ENCODE data around the gene SPON2. TPM values are rescaled to one million over a fixed set of nuclear protein-coding genes. Genes with fewer than 3 reads are reported as not detected.

SPON2 gene
- total RNA-seq, 2 experiments from 2014 or later, result 18.5 to 18.8 TPM

GRCh38 chr4:1212546-1213335 lies 40.4 kb upstream of the SPON2 start:
- ATAC-seq (ENCODE audit: low read depth) (no peak), DNase-seq (no peak)
- POLR2A ChIA-PET, result interaction anchor here (0.7 to 1.5 kb wide), 2 partner anchors 9 to 36 kb away, joined by 3 read pairs; no protein-coding TSS in a partner anchor
- Mint-ChIP-seq H3K36me3 (peaks cover 9% of the 10 kb centered on the region), H3K4me1 (peaks cover 14% of the 10 kb centered on the region), H3K9me3 (no peaks in the 10 kb centered on the region), H3K27me3 (no peaks in the 10 kb centered on the region), H3K4me3 (no peak overlapping the region), H3K27ac (no peak overlapping the region)

- Mint-ChIP-seq H3K36me3 (peaks cover 6% of the 10 kb centered on the region), H3K27me3 (no peaks in the 10 kb centered on the region), H3K9me3 (no peaks in the 10 kb centered on the region), H3K4me1 (peaks cover 9% of the 10 kb centered on the region), H3K27ac (no peak overlapping the region), H3K4me3 (no peak overlapping the region)
- POLR2A ChIA-PET, result interaction anchor here (0.9 kb wide), 1 partner anchor 37 kb away, joined by 4 read pairs; no protein-coding TSS in a partner anchor
- DNase-seq (no peak), ATAC-seq (ENCODE audit: low read depth) (no peak)
Measured at GRCh38 chr4:1211891-1212545, 39.6 kb upstream of the SPON2 start.

GRCh38 chr4:1211371-1211770 lies 39.0 kb upstream of the SPON2 start:
- ATAC-seq (ENCODE audit: low read depth), result no peak
- Mint-ChIP-seq H3K27me3 (no peaks in the 10 kb centered on the region), H3K9me3 (no peaks in the 10 kb centered on the region), H3K36me3 (peaks cover 2% of the 10 kb centered on the region), H3K4me1 (peaks cover 5% of the 10 kb centered on the region), H3K27ac (no peak overlapping the region), H3K4me3 (no peak overlapping the region)
- POLR2A ChIA-PET, result interaction anchor here (0.9 kb wide), 1 partner anchor 38 kb away, joined by 4 read pairs; no protein-coding TSS in a partner anchor
- no peak for DNase-seq

- Mint-ChIP-seq H3K4me1 (peaks cover 3% of the 10 kb centered on the region), H3K27ac (no peak overlapping the region), H3K36me3 (peaks cover 2% of the 10 kb centered on the region), H3K4me3 (no peak overlapping the region), H3K27me3 (no peaks in the 10 kb centered on the region), H3K9me3 (no peaks in the 10 kb centered on the region)
- POLR2A ChIA-PET, result interaction anchor here (0.9 kb wide), 1 partner anchor 38 kb away, joined by 4 read pairs; no protein-coding TSS in a partner anchor
- DNase-seq (no peak), ATAC-seq (ENCODE audit: low read depth) (no peak)
Measured at GRCh38 chr4:1210971-1211370, 38.6 kb upstream of the SPON2 start.

- peaks cover 2% of the 10 kb centered on the region for H3K36me3 Mint-ChIP-seq
- H3K4me1 Mint-ChIP-seq, result peaks cover 2% of the 10 kb centered on the region
- POLR2A ChIA-PET, result no interaction called here
- H3K27ac Mint-ChIP-seq, result no peak overlapping the region
- no peaks in the 10 kb centered on the region for H3K9me3 Mint-ChIP-seq
- no peak overlapping the region for H3K4me3 Mint-ChIP-seq
- no peaks in the 10 kb centered on the region for H3K27me3 Mint-ChIP-seq
- DNase-seq, result no peak
- ATAC-seq (ENCODE audit: low read depth), result no peak
Measured at GRCh38 chr4:1210241-1210841, 38.0 kb upstream of the SPON2 start.

- DNase-seq, result no peak
Measured at GRCh38 chr4:1209821-1210220, 37.4 kb upstream of the SPON2 start.

GRCh38 chr4:1208970-1209704 lies 36.8 kb upstream of the SPON2 start:
- Mint-ChIP-seq H3K27me3 (no peaks in the 10 kb centered on the region), H3K4me3 (no peak overlapping the region), H3K4me1 (peaks cover 7% of the 10 kb centered on the region), H3K36me3 (peaks cover 7% of the 10 kb centered on the region), H3K9me3 (no peaks in the 10 kb centered on the region), H3K27ac (peak overlapping the region; percentile 38)
- peak; percentile 22 for DNase-seq
- ATAC-seq (ENCODE audit: low read depth), result no peak
- POLR2A ChIA-PET, result no interaction called here

More at GRCh38 chr4:1209821-1210220, 37.4 kb upstream of the SPON2 start:
- no peak overlapping the region for H3K4me3 Mint-ChIP-seq
- ATAC-seq (ENCODE audit: low read depth), result no peak
- H3K27ac Mint-ChIP-seq, result no peak overlapping the region
- POLR2A ChIA-PET, result no interaction called here
- H3K4me1 Mint-ChIP-seq, result peaks cover 2% of the 10 kb centered on the region
- peaks cover 3% of the 10 kb centered on the region for H3K36me3 Mint-ChIP-seq
- no peaks in the 10 kb centered on the region for H3K9me3 Mint-ChIP-seq
- no peaks in the 10 kb centered on the region for H3K27me3 Mint-ChIP-seq

GRCh38 chr4:1208266-1208961 lies 36.0 kb upstream of the SPON2 start:
- POLR2A ChIA-PET, result interaction anchor here (0.6 kb wide), 1 partner anchor 21 kb away, joined by 9 read pairs; no protein-coding TSS in a partner anchor

GRCh38 chr4:1207603-1208265 lies 35.4 kb upstream of the SPON2 start:
- no peak for ATAC-seq (ENCODE audit: low read depth)
- Mint-ChIP-seq H3K27ac (peak overlapping the region; percentile 42), H3K9me3 (no peaks in the 10 kb centered on the region), H3K36me3 (peaks cover 11% of the 10 kb centered on the region), H3K27me3 (no peaks in the 10 kb centered on the region), H3K4me3 (no peak overlapping the region), H3K4me1 (peaks cover 19% of the 10 kb centered on the region)
- no peak for DNase-seq
- POLR2A ChIA-PET, result interaction anchor here (0.6 kb wide), 1 partner anchor 20 kb away, joined by 9 read pairs; no protein-coding TSS in a partner anchor

More at GRCh38 chr4:1208266-1208961, 36.0 kb upstream of the SPON2 start:
- Mint-ChIP-seq H3K4me1 (peaks cover 14% of the 10 kb centered on the region), H3K27me3 (no peaks in the 10 kb centered on the region), H3K36me3 (peaks cover 11% of the 10 kb centered on the region), H3K27ac (peak overlapping the region; percentile 38), H3K4me3 (no peak overlapping the region), H3K9me3 (no peaks in the 10 kb centered on the region)
- ATAC-seq (ENCODE audit: low read depth) (peak; percentile 5), DNase-seq (peak; percentile 34)

GRCh38 chr4:1207157-1207470 lies 34.7 kb upstream of the SPON2 start:
- DNase-seq (peak; percentile 32), ATAC-seq (ENCODE audit: low read depth) (no peak)
- Mint-ChIP-seq H3K27me3 (no peaks in the 10 kb centered on the region), H3K4me3 (no peak overlapping the region), H3K9me3 (no peaks in the 10 kb centered on the region), H3K36me3 (peaks cover 11% of the 10 kb centered on the region), H3K27ac (no peak overlapping the region), H3K4me1 (peaks cover 24% of the 10 kb centered on the region)
- POLR2A ChIA-PET, result no interaction called here

GRCh38 chr4:1206299-1207156 lies 34.1 kb upstream of the SPON2 start:
- ATAC-seq (ENCODE audit: low read depth) (no peak), DNase-seq (peak; percentile 27)
- POLR2A ChIA-PET, result interaction anchor here (5.1 kb wide), 1 partner anchor 42 kb away, joined by 56 read pairs; the partner anchor contains the start of gene CTBP1
- H3K4me1 Mint-ChIP-seq, result peaks cover 30% of the 10 kb centered on the region
- H3K27me3 Mint-ChIP-seq, result no peaks in the 10 kb centered on the region
- peaks cover 9% of the 10 kb centered on the region for H3K36me3 Mint-ChIP-seq
- no peak overlapping the region for H3K27ac Mint-ChIP-seq
- H3K4me3 Mint-ChIP-seq, result no peak overlapping the region
- H3K9me3 Mint-ChIP-seq, result no peaks in the 10 kb centered on the region

All from activated naive CD8-positive, alpha-beta T cell treated with anti-CD3 and anti-CD28 coated beads, Interleukin-2, amount 10 ng/mL, durations not matched to agents 7 days and 5 days (primary cell).